OCI-LY3 (cell line): ENCODE data around the gene PLCB1.

Experiments used
- H2AFZ ChIP-seq: fragments of 200-600, 300-600 bp; shearing (Covaris generic); 2 replicates; pipeline ENCODE4 v1.6.0; 2014; ENCODE audit warnings: antibody characterized with exemption, low read depth, low read length
- H3K27ac ChIP-seq: fragments of 200-600, 300-600 bp; sonication (generic); 2 replicates; pipeline ENCODE4 v1.5.1; 2014; ENCODE audit warnings: mild to moderate bottlenecking, low read length, moderate library complexity, mixed read lengths
- H3K27me3 ChIP-seq: fragments of 200-600, 300-600 bp; sonication (generic); 2 replicates; pipeline ENCODE4 v1.6.1; 2014; ENCODE audit warnings: low read depth, low read length, mixed read lengths
- H3K36me3 ChIP-seq: fragments of 200-600, 300-600 bp; sonication (generic); replicated peaks from 2 replicates; pipeline ENCODE3; 2014; ENCODE audit warnings: low read depth, low read length, mixed read lengths
- H3K4me1 ChIP-seq: fragments of 300-600, 200-600 bp; sonication (generic); 2 replicates; pipeline ENCODE4 v1.6.1; 2014; ENCODE audit warnings: low read length, mixed read lengths
- H3K4me2 ChIP-seq: fragments of 200-600, 300-600 bp; sonication (generic); 2 replicates; pipeline ENCODE4 v1.6.1; 2014; ENCODE audit warnings: low read length, mixed read lengths
- H3K4me3 ChIP-seq: fragments of 300-600, 200-600 bp; sonication (generic); 2 replicates; pipeline ENCODE4 v1.5.1; 2014; ENCODE audit warnings: antibody characterized with exemption, mild to moderate bottlenecking, low read length, moderate library complexity
- H3K79me2 ChIP-seq: fragments of 300-600, 200-600 bp; shearing (Covaris generic); 2 replicates; pipeline ENCODE4 v1.6.1; 2014; ENCODE audit warnings: mild to moderate bottlenecking, low read length, mixed read lengths
- H3K9ac ChIP-seq: fragments of 300-600, 200-600 bp; shearing (Covaris generic); 2 replicates; pipeline ENCODE4 v1.6.0; 2014; ENCODE audit warnings: mild to moderate bottlenecking, low read length, moderate library complexity
- H3K9me3 ChIP-seq: fragments of 200-600, 300-600 bp; shearing (Covaris generic); 2 replicates; pipeline ENCODE4 v1.6.1; 2014; ENCODE audit warnings: low read length, mixed read lengths; ENCODE audit not compliant: insufficient read depth
- H4K20me1 ChIP-seq: fragments of 200-600, 300-600 bp; sonication (generic); 2 replicates; pipeline ENCODE4 v1.6.1; 2016; ENCODE audit warnings: low read length, mixed read lengths; ENCODE audit not compliant: insufficient read depth
- EZH2phosphoT487 ChIP-seq: fragments of 200-600 bp; shearing (Covaris generic); IDR thresholded peaks from 2 replicates; pipeline ENCODE4 v1.6.1; 2018; ENCODE audit warnings: antibody characterized with exemption, mixed run types, low read depth
- TF ChIP-seq, protein P1 (sequence below): fragments of 200-600, 300-600 bp; sonication (generic); IDR thresholded peaks from 2 replicates; pipeline ENCODE4 v1.5.1; 2014; ENCODE audit warnings: antibody characterized with exemption, low read length, low read depth

The PLCB1 gene

DNA sequence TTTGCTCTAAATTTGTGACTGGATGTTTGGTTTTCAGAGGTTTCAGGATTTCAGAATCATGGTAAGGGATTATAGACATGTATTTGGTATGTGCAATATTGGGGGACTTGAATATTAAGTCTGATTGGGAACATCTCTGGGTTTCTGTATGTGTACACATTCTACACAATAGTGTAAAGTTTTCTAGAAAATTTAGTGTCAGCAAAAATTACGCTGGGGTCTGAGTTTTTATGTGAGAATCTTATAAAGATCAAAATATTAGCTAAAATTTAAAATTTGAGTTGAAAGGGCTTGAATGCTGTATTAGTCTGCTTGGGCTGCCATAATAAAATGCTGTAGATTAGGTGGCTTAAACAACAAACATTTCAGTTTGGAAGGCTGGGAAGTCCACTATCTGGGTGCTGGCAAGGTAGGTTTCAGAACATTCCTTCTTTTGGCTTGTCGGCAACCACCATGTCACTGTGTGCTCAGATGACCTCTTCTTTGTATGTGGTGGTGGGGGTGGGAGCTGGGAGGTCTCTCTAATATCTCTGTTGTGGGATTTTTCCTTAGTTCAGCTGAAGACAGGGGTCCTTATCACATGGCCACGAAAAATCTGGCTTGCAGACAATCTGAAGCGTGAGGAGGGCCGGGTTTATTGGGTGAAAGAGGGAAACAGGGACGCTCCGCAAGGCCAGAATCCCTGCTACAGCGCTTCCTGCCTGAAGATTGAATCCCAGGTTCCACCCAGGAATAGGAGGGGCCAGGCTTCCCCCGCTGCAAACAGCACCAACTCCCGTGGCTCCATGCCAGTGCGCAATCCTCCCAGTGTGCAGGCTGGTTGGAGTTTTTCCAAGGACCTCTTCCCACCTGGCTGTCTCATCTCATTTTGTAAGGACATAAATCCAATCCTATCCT, 299.7 kb downstream of the PLCB1 start:
- Histone ChIP-seq H3K4me2 (no peak overlapping the region), H3K79me2 (no peaks in the 10 kb centered on the region), H3K9me3 (no peaks in the 10 kb centered on the region), H3K36me3 (no peaks in the 10 kb centered on the region), H4K20me1 (no peaks in the 10 kb centered on the region), H2AFZ (no peak overlapping the region), H3K9ac (no peak overlapping the region), H3K27ac (no peak overlapping the region), H3K4me3 (no peak overlapping the region), H3K27me3 (no peaks in the 10 kb centered on the region), H3K4me1 (peaks cover 6% of the 10 kb centered on the region)
- TF ChIP-seq, protein P1, sequence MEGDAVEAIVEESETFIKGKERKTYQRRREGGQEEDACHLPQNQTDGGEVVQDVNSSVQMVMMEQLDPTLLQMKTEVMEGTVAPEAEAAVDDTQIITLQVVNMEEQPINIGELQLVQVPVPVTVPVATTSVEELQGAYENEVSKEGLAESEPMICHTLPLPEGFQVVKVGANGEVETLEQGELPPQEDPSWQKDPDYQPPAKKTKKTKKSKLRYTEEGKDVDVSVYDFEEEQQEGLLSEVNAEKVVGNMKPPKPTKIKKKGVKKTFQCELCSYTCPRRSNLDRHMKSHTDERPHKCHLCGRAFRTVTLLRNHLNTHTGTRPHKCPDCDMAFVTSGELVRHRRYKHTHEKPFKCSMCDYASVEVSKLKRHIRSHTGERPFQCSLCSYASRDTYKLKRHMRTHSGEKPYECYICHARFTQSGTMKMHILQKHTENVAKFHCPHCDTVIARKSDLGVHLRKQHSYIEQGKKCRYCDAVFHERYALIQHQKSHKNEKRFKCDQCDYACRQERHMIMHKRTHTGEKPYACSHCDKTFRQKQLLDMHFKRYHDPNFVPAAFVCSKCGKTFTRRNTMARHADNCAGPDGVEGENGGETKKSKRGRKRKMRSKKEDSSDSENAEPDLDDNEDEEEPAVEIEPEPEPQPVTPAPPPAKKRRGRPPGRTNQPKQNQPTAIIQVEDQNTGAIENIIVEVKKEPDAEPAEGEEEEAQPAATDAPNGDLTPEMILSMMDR = no peak
- TF ChIP-seq EZH2phosphoT487 = no peak

DNA sequence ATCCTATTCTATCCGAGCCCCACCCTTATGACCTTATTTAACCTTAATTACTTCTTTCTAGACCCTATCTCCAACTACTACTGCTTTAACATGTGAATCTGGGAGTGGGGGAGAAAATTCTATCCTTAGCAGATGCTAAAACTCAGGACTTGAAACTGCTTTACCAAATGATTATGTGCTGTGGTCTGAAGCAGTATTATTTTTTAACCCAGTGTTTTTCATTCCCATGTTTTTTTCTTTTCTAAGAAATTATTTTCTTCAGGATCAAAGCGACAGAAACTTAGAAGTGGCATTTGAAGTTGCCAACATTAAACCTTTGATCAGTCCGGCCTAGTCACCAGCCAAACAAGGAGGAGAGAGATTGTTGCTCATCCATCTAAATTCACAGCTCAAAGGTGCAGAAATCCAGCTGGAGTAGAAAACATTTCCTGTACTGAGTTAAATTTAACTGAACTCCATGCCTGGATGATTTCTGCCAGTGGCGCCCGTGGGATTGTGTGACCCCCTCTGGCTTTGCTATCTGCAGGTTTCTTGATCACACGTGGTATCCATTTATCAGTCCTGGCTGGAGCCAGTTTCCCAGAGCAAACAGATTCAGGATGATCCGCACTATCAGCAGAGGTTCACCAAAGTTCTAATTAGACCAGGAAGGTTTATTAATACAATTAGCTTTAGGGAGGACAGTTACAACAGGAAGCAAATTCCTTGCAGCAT, 300.5 kb downstream of the PLCB1 start:
- no peak overlapping the region for H3K4me2 ChIP-seq
- H3K4me1 ChIP-seq = peaks cover 6% of the 10 kb centered on the region
- TF ChIP-seq, protein P1 = no peak
- TF ChIP-seq EZH2phosphoT487 = no peak
- no peaks in the 10 kb centered on the region for H3K9me3 ChIP-seq
- H4K20me1 ChIP-seq = no peaks in the 10 kb centered on the region
- H3K36me3 ChIP-seq = no peaks in the 10 kb centered on the region
- H2AFZ ChIP-seq = no peak overlapping the region
- H3K27me3 ChIP-seq = no peaks in the 10 kb centered on the region
- no peak overlapping the region for H3K27ac ChIP-seq
- H3K4me3 ChIP-seq = no peak overlapping the region
- H3K9ac ChIP-seq = no peak overlapping the region
- no peaks in the 10 kb centered on the region for H3K79me2 ChIP-seq

GRCh38 chr20:8433291-8433690, 301.2 kb downstream of the PLCB1 start:
- H4K20me1 ChIP-seq = no peaks in the 10 kb centered on the region
- no peaks in the 10 kb centered on the region for H3K9me3 ChIP-seq
- no peaks in the 10 kb centered on the region for H3K79me2 ChIP-seq
- H3K36me3 ChIP-seq = no peaks in the 10 kb centered on the region
- no peak overlapping the region for H3K9ac ChIP-seq
- no peak overlapping the region for H3K4me3 ChIP-seq
- no peak overlapping the region for H3K27ac ChIP-seq
- peaks cover 6% of the 10 kb centered on the region for H3K4me1 ChIP-seq
- TF ChIP-seq, protein P1 = no peak
- no peak for TF ChIP-seq EZH2phosphoT487
- H3K4me2 ChIP-seq = no peak overlapping the region
- no peak overlapping the region for H2AFZ ChIP-seq
- H3K27me3 ChIP-seq = no peaks in the 10 kb centered on the region

DNA sequence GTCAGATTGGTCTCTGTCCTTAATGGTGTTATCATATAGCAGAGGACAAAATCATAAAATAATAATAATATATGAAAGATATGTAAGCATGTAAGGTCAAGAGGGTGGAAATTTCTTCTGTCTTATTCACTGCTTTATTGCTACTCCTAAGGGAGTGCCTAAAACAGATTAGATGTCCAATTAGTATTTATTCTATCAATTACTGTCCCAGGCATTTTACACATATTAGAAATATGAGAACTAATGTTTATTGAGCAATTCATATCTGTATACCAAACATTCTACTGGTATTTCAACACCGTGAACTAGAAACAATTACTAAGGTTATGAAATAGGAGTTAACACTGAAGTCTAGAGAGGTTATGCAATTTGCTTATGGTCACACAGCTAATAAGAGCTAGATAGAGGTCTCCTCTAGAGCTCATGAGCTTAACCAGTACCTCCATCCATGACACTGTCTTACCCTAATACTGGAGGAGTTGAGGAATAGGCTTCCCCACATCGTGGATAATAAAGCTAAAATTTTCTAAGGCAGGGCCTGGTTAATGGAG, 302.3 kb downstream of the PLCB1 start:
- Histone ChIP-seq H3K4me1 (peaks cover 6% of the 10 kb centered on the region), H3K27ac (no peak overlapping the region)

More for the DNA sequence above, 302.3 kb downstream of the PLCB1 start:
- Histone ChIP-seq H4K20me1 (no peaks in the 10 kb centered on the region), H3K9me3 (no peaks in the 10 kb centered on the region), H3K36me3 (no peaks in the 10 kb centered on the region), H3K9ac (no peak overlapping the region), H2AFZ (no peak overlapping the region), H3K4me2 (no peak overlapping the region), H3K4me3 (no peak overlapping the region), H3K79me2 (no peaks in the 10 kb centered on the region), H3K27me3 (no peaks in the 10 kb centered on the region)
- no peak for TF ChIP-seq EZH2phosphoT487
- TF ChIP-seq, protein P1 = no peak
